Liver (tissue), 9 donors: ENCODE results near the gene TMOD4. TPM values are rescaled to one million over a fixed set of nuclear protein-coding genes. Genes with fewer than 3 reads are reported as not detected.

Experiments used
- DNase-seq: peaks from one replicate; pipeline ENCODE4 v3.0.0-alpha.2; 2017; ENCODE audit warnings: low spot score
- H3K27ac ChIP-seq, 2 donors: one replicate each; pipeline ENCODE4 v1.7.0; 2013; ENCODE audit warnings: inconsistent platforms in 2 of 2, low read length in 2 of 2, control low read depth in 1 of 2, low read depth in 1 of 2, mild to moderate bottlenecking in 1 of 2
- H3K27me3 ChIP-seq, 4 donors: one replicate each; pipeline versions ENCODE4 v1.6.1 to v1.7.0; 2013; ENCODE audit warnings: low read length in 3 of 4, inconsistent platforms in 1 of 4, mild to moderate bottlenecking in 1 of 4, moderate library complexity in 1 of 4; ENCODE audit not compliant: control insufficient read depth in 4 of 4, insufficient read depth in 4 of 4
- H3K36me3 ChIP-seq, 4 donors: one replicate each; pipeline versions ENCODE4 v1.6.1 to v1.7.0; 2013; ENCODE audit warnings: low read length in 3 of 4, mild to moderate bottlenecking in 3 of 4, low read depth in 1 of 4, moderate library complexity in 1 of 4; ENCODE audit not compliant: control insufficient read depth in 4 of 4, insufficient read depth in 3 of 4
- H3K4me1 ChIP-seq, 4 donors: one replicate each; pipeline versions ENCODE4 v1.6.1 to v1.7.0; 2013; ENCODE audit warnings: low read length in 3 of 4, mild to moderate bottlenecking in 3 of 4, moderate library complexity in 1 of 4; ENCODE audit not compliant: control insufficient read depth in 4 of 4, insufficient read depth in 4 of 4
- H3K4me3 ChIP-seq, 3 donors: one replicate each; pipeline versions ENCODE4 v1.6.1 to v1.7.0; 2013; ENCODE audit warnings: low read length in 3 of 3, control low read depth in 1 of 3, low read depth in 1 of 3, mild to moderate bottlenecking in 1 of 3
- H3K9ac ChIP-seq, 2 donors: one replicate each; pipeline ENCODE4 v1.7.0; 2013; ENCODE audit warnings: low read length in 2 of 2, mild to moderate bottlenecking in 2 of 2, moderate library complexity in 2 of 2, control low read depth in 1 of 2, low read depth in 1 of 2
- H3K9me3 ChIP-seq, 4 donors: one replicate each; pipeline versions ENCODE4 v1.6.1 to v1.7.0; 2013; ENCODE audit warnings: low read length in 3 of 4; ENCODE audit not compliant: control insufficient read depth in 4 of 4
- EGR1 ChIP-seq, 2 donors: IDR thresholded peaks; 2 replicates each; pipeline ENCODE4 v1.6.1; 2016 to 2018; ENCODE audit warnings: antibody characterized with exemption in 2 of 2, low read depth in 2 of 2
- FOXA2 ChIP-seq: IDR thresholded peaks from 2 replicates; pipeline ENCODE4 v1.6.1; 2016; ENCODE audit warnings: antibody characterized with exemption
- GABPA ChIP-seq, 2 donors: IDR thresholded peaks in 1 of 2; conservative IDR thresholded peaks in 1 of 2; 2 replicates each; pipeline ENCODE4 v1.6.1; 2016; ENCODE audit warnings: antibody characterized with exemption in 2 of 2, mild to moderate bottlenecking in 1 of 2, moderate library complexity in 1 of 2
- HNF4A ChIP-seq, 2 donors: conservative IDR thresholded peaks; 2 replicates each; pipeline ENCODE4 v1.6.1; 2016; ENCODE audit warnings: antibody characterized with exemption in 2 of 2, mild to moderate bottlenecking in 2 of 2
- HNF4G ChIP-seq: IDR thresholded peaks from 2 replicates; pipeline ENCODE4 v1.6.1; 2016; ENCODE audit warnings: antibody characterized with exemption
- JUND ChIP-seq, 2 donors: IDR thresholded peaks; 2 replicates each; pipeline ENCODE4 v1.6.1; 2016; ENCODE audit warnings: antibody characterized with exemption in 2 of 2
- NR2F2 ChIP-seq: IDR thresholded peaks from 2 replicates; pipeline ENCODE4 v1.6.1; 2016; ENCODE audit warnings: antibody characterized with exemption
- RAD21 ChIP-seq, 2 donors: IDR thresholded peaks; 2 replicates each; pipeline ENCODE4 v1.6.1; 2016; ENCODE audit warnings: antibody characterized with exemption in 2 of 2, mild to moderate bottlenecking in 2 of 2
- RXRA ChIP-seq, 2 donors: IDR thresholded peaks; 2 replicates each; pipeline ENCODE4 v1.6.1; 2017 to 2018; ENCODE audit warnings: antibody characterized with exemption in 2 of 2, mild to moderate bottlenecking in 1 of 2
- SP1 ChIP-seq: IDR thresholded peaks from 2 replicates; pipeline ENCODE4 v1.6.1; 2018; ENCODE audit warnings: antibody characterized with exemption, mild to moderate bottlenecking
- TAF1 ChIP-seq: conservative IDR thresholded peaks from 2 replicates; pipeline ENCODE4 v1.6.1; 2016; ENCODE audit warnings: antibody characterized with exemption, mild to moderate bottlenecking
- YY1 ChIP-seq: IDR thresholded peaks from 2 replicates; pipeline ENCODE4 v1.6.1; 2016; ENCODE audit warnings: antibody characterized with exemption, mild to moderate bottlenecking
- WGBS: extraction: QIAGEN DNeasy Blood & Tissue Kit; methylation state at CpG from one replicate; pipeline ENCODE4 v1.1.7; 2013; 5-methylcytosine and 5-hydroxymethylcytosine counted together
- polyA plus RNA-seq, 2 donors: library from polyadenylated mRNA; stranded (reverse) in 1 of 2; unstranded in 1 of 2; fragments of 200-250 nt in 1 of 2; fragments of >200 nt in 1 of 2; fragmentation: Nextera tagmentation in 1 of 2; extraction: Ambion mirVana in 1 of 2; gene quantifications; one replicate each; pipeline versions ENCODE4 v1.2.1 to v1.2.3, GENCODE V29; 2013 to 2015
- total RNA-seq, 2 donors: library from RNA; depleted of rRNA; stranded (reverse); fragments of >200 nt; gene quantifications; one replicate each; pipeline ENCODE4 v1.2.3, GENCODE V29; 2014
- TF ChIP-seq, protein P1 (sequence below): fragments of 150-350 bp; IDR thresholded peaks from 2 replicates; pipeline ENCODE4 v1.5.1; 2017; ENCODE audit warnings: improper control_type of control experiment, low read depth, low read length; ENCODE audit not compliant: missing input control
- TF ChIP-seq, protein P2 (sequence below): IDR thresholded peaks from 2 replicates; pipeline ENCODE4 v1.6.1; 2016; ENCODE audit warnings: antibody characterized with exemption, mild to moderate bottlenecking
- TF ChIP-seq, protein P3 (sequence below): IDR thresholded peaks from 2 replicates; pipeline ENCODE4 v1.6.1; 2016; ENCODE audit warnings: antibody characterized with exemption
- TF ChIP-seq, protein P4 (sequence below): IDR thresholded peaks from 2 replicates; pipeline ENCODE4 v1.6.1; 2016; ENCODE audit warnings: antibody characterized with exemption
- TF ChIP-seq, protein P5 (sequence below): IDR thresholded peaks from 2 replicates; pipeline ENCODE4 v1.6.1; 2016; ENCODE audit warnings: antibody characterized with exemption
- donor health status: healthy.
- donor health status: healthy.
- donor health status: healthy.
- donor health status: healthy.
- donor health status: healthy.

Gene TMOD4
- total and polyA plus RNA-seq, 4 donors = not detected

DNA sequence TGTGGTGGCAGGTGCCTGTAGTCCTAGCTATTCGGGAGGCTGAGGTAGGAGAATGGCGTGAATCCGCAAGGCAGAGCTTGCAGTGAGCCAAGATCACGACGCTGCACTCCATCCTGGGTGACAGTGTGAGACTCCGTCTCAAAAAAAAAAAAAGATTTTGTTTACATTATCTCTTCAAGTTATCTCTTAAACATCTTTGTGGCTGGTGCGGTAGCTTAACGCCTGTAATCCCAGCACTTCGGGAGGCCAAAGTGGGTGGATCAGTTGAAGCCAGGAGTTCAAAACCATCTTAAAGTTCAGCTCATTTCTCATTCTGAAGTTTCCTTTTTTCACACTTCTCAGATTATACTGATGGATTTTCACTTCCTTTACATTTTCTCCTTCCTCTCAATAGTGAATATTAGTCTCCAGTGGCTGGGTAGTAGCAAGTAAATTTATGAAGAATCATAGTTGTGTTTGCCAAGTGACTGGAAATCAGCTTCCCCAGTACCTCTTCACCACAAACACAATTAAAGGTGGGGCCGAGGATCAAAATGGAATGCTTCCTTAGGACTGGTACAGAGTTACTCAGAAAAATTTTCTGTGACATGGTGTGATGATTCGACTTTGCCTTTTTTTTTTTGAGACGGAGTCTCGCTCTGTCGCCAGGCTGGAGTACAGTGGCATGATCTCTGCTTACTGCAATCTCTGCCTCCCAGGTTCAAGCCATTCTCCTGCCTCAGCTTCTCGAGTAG, 36.4 kb upstream of the TMOD4 start:
- Histone ChIP-seq H3K4me3 (no peak overlapping the region), H3K4me1 (no peaks in the 10 kb centered on the region), H3K9me3 (no peaks in the 10 kb centered on the region), H3K27ac (no peak overlapping the region), H3K27me3 (no peaks in the 10 kb centered on the region), H3K36me3 (peaks cover 5 to 11% (median 7%) of the 10 kb centered on the region in 4 donors), H3K9ac (no peak overlapping the region)
- TF ChIP-seq HNF4G (no peak), EGR1 (IDR thresholded peaks at IDR 0.05; ENCODE audit: low read depth in 2 of 2) (no peak), RAD21 (IDR thresholded peaks at IDR 0.05) (no peak), YY1 (no peak), NR2F2 (no peak), GABPA (IDR thresholded peaks at IDR 0.05 in 1 of 2, conservative IDR thresholded peaks at IDR 0.05 in 1 of 2) (no peak), FOXA2 (no peak), JUND (IDR thresholded peaks at IDR 0.05) (no peak), SP1 (no peak), TAF1 (no peak), HNF4A (conservative IDR thresholded peaks at IDR 0.05) (no peak), RXRA (IDR thresholded peaks at IDR 0.05) (no peak)
- TF ChIP-seq, protein P1, sequence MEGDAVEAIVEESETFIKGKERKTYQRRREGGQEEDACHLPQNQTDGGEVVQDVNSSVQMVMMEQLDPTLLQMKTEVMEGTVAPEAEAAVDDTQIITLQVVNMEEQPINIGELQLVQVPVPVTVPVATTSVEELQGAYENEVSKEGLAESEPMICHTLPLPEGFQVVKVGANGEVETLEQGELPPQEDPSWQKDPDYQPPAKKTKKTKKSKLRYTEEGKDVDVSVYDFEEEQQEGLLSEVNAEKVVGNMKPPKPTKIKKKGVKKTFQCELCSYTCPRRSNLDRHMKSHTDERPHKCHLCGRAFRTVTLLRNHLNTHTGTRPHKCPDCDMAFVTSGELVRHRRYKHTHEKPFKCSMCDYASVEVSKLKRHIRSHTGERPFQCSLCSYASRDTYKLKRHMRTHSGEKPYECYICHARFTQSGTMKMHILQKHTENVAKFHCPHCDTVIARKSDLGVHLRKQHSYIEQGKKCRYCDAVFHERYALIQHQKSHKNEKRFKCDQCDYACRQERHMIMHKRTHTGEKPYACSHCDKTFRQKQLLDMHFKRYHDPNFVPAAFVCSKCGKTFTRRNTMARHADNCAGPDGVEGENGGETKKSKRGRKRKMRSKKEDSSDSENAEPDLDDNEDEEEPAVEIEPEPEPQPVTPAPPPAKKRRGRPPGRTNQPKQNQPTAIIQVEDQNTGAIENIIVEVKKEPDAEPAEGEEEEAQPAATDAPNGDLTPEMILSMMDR = no peak
- TF ChIP-seq, protein P2, sequence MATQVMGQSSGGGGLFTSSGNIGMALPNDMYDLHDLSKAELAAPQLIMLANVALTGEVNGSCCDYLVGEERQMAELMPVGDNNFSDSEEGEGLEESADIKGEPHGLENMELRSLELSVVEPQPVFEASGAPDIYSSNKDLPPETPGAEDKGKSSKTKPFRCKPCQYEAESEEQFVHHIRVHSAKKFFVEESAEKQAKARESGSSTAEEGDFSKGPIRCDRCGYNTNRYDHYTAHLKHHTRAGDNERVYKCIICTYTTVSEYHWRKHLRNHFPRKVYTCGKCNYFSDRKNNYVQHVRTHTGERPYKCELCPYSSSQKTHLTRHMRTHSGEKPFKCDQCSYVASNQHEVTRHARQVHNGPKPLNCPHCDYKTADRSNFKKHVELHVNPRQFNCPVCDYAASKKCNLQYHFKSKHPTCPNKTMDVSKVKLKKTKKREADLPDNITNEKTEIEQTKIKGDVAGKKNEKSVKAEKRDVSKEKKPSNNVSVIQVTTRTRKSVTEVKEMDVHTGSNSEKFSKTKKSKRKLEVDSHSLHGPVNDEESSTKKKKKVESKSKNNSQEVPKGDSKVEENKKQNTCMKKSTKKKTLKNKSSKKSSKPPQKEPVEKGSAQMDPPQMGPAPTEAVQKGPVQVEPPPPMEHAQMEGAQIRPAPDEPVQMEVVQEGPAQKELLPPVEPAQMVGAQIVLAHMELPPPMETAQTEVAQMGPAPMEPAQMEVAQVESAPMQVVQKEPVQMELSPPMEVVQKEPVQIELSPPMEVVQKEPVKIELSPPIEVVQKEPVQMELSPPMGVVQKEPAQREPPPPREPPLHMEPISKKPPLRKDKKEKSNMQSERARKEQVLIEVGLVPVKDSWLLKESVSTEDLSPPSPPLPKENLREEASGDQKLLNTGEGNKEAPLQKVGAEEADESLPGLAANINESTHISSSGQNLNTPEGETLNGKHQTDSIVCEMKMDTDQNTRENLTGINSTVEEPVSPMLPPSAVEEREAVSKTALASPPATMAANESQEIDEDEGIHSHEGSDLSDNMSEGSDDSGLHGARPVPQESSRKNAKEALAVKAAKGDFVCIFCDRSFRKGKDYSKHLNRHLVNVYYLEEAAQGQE = no peak
- TF ChIP-seq, protein P3, sequence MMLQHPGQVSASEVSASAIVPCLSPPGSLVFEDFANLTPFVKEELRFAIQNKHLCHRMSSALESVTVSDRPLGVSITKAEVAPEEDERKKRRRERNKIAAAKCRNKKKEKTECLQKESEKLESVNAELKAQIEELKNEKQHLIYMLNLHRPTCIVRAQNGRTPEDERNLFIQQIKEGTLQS = no peak
- TF ChIP-seq, protein P4, sequence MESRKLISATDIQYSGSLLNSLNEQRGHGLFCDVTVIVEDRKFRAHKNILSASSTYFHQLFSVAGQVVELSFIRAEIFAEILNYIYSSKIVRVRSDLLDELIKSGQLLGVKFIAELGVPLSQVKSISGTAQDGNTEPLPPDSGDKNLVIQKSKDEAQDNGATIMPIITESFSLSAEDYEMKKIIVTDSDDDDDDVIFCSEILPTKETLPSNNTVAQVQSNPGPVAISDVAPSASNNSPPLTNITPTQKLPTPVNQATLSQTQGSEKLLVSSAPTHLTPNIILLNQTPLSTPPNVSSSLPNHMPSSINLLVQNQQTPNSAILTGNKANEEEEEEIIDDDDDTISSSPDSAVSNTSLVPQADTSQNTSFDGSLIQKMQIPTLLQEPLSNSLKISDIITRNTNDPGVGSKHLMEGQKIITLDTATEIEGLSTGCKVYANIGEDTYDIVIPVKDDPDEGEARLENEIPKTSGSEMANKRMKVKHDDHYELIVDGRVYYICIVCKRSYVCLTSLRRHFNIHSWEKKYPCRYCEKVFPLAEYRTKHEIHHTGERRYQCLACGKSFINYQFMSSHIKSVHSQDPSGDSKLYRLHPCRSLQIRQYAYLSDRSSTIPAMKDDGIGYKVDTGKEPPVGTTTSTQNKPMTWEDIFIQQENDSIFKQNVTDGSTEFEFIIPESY = no peak
- TF ChIP-seq, protein P5, sequence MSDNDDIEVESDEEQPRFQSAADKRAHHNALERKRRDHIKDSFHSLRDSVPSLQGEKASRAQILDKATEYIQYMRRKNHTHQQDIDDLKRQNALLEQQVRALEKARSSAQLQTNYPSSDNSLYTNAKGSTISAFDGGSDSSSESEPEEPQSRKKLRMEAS = no peak
- no peak for DNase-seq
- 90% methylated on average over 15 of the region's 15 CpGs for WGBS
